ENCODE results near the gene PODXL2. TPM values are rescaled to one million over a fixed set of nuclear protein-coding genes. Genes with fewer than 3 reads are reported as not detected.
"Not testable (repeated sequence)": the region's sequence is repeated elsewhere in the genome, so short reads cannot be mapped to it uniquely, and the experiment has no call there.

Gene PODXL2
- total and polyA plus RNA-seq, 4 donors, result 1.3 to 4.0 (median 2.1) TPM

DNA sequence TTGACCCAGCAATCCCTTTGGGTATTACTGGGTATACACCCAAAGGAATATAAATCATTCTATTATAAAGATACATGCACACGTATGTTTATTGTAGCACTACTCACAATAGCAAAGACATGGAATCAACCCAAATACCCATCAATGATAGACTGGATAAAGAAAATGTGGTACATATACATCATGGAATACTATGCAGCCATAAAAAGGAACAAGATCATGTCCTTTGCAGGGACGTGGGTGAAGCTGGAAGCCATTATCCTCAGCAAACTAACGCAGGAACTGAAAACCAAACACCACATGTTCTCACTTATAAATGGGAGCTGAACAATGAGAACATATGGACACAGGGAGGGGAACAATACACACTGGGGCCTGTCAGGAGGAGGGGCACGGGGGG is 75.9 kb downstream of the PODXL2 start:
- DNase-seq, result peak in 1 of 2 donors; percentile 5
- not testable (repeated sequence) for H3K36me3 ChIP-seq (ENCODE audit: control insufficient read depth in 1 of 2, insufficient read depth in 2 of 2, low read length in 1 of 2); H3K9me3 ChIP-seq (ENCODE audit: control insufficient read depth, low read length); ATAC-seq (ENCODE audit: low FRiP score); H3K27me3 ChIP-seq (ENCODE audit: control insufficient read depth in 1 of 2, insufficient read depth in 2 of 2, low read length in 1 of 2); H3K4me3 ChIP-seq (ENCODE audit: low read length in 2 of 2); H3K27ac ChIP-seq (ENCODE audit: low read depth in 1 of 2, low read length in 2 of 2); H3K4me1 ChIP-seq (ENCODE audit: control insufficient read depth in 1 of 2, insufficient read depth in 2 of 2, low read length in 2 of 2)
- intact Hi-C loops (cut with DNase I), result loop anchor here in 1 of 2 donors (5.0 kb wide), 1 partner anchor 37 kb away; no protein-coding TSS in a partner anchor
- WGBS, 2 donors, result 94 to 95% methylated on average over 4 of the region's 4 CpGs

DNA sequence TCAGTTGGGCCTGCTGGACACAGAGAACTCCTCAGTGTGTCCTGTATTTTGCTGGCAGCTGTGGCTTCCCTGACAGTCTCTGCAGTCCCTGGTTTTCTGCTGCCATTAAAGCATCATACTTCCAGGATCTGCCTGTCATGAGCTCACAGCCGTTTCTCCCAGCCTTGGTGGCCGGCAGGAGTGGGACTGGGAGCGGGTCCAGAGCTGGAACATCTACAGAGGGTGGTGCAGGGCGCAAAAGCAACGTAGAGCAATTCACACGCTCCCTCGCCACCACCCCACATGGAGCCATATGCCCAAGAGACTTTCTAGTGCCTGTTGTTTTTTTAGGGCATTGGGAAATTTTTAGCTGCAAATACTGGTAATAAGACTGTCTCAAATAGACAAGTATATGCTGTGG is 77.3 kb downstream of the PODXL2 start:
- Histone ChIP-seq H3K9me3 (ENCODE audit: control insufficient read depth, low read length) (no peaks in the 10 kb centered on the region), H3K36me3 (ENCODE audit: control insufficient read depth in 1 of 2, insufficient read depth in 2 of 2, low read length in 1 of 2) (no peaks in the 10 kb centered on the region), H3K4me3 (ENCODE audit: low read length in 2 of 2) (no peak overlapping the region), H3K27me3 (ENCODE audit: control insufficient read depth in 1 of 2, insufficient read depth in 2 of 2, low read length in 1 of 2) (no peaks in the 10 kb centered on the region), H3K4me1 (ENCODE audit: control insufficient read depth in 1 of 2, insufficient read depth in 2 of 2, low read length in 2 of 2) (peaks cover 0 to 2% of the 10 kb centered on the region in 2 donors), H3K27ac (ENCODE audit: low read depth in 1 of 2, low read length in 2 of 2) (no peak overlapping the region)
- WGBS, 2 donors, result 31 to 39% methylated on average over 7 of the region's 7 CpGs
- intact Hi-C loops (cut with DNase I), result no loop called here
- DNase-seq (peak; percentile 27 to 56), ATAC-seq (ENCODE audit: low FRiP score) (peak; percentile 49)

DNA sequence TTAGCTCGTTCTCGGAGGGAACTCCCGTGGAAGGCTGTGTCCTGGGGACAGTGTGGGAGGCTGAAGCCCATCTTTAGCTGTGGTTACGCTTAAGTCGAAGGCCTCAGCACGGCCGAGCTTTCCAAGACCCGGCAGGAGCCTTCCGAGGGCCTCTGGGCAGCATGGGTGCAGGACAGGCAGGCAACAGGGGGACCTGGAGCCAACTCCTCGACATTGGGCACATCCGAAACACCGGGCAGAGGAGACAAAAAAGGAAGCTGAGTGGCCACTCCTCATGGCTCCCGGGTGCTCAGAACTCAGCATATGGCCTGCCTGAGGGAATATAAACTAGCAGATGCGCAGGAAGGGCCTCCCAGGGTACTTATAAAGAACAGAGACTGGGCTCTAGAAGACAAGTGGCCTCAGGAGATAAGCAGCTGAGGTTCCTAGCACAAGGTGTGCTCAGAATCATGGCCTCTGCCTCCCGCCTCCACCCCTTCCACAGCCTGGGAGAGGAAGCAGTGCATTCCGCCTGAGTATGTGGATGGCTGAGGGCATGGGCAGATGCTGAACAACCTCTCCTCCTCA is 77.9 kb downstream of the PODXL2 start:
- Histone ChIP-seq H3K9me3 (ENCODE audit: control insufficient read depth, low read length) (no peaks in the 10 kb centered on the region), H3K4me3 (ENCODE audit: low read length in 2 of 2) (no peak overlapping the region), H3K36me3 (ENCODE audit: control insufficient read depth in 1 of 2, insufficient read depth in 2 of 2, low read length in 1 of 2) (no peaks in the 10 kb centered on the region), H3K27ac (ENCODE audit: low read depth in 1 of 2, low read length in 2 of 2) (no peak overlapping the region), H3K27me3 (ENCODE audit: control insufficient read depth in 1 of 2, insufficient read depth in 2 of 2, low read length in 1 of 2) (no peaks in the 10 kb centered on the region), H3K4me1 (ENCODE audit: control insufficient read depth in 1 of 2, insufficient read depth in 2 of 2, low read length in 2 of 2) (peaks cover 0 to 2% of the 10 kb centered on the region in 2 donors)
- intact Hi-C loops (cut with DNase I), result no loop called here
- WGBS, 2 donors, result 67 to 76% methylated on average over 16 of the region's 16 CpGs
- ATAC-seq (ENCODE audit: low FRiP score) (no peak), DNase-seq (peak in 1 of 2 donors; percentile 35)

DNA sequence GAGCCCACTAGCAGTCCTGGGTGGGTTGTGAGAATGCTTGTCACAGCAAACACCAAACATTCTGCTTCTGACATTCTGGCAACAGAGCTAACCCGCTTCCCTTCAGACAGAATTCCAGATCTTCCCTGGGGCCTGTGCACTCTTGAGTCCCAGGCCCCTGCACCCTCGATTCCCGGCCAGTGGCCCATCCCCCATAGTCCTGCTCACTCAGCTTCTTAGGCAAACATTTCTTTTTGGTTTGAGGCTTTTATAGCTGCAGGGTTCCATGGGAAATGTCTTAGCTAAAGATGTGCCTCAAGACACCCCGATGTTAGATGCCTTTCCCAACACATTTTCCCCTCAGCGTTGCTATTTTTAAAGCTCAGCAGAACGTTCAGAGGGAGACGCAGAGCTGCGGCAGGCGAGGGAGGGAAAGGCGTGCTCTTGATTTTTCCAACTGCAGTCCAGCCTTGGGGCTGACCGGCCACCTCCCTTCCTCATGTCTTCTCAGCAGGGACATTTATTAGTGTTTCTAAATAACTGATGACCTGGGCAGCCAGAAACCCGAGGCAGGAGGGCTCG is 78.9 kb downstream of the PODXL2 start:
- Histone ChIP-seq H3K36me3 (ENCODE audit: control insufficient read depth in 1 of 2, insufficient read depth in 2 of 2, low read length in 1 of 2) (no peaks in the 10 kb centered on the region), H3K4me1 (ENCODE audit: control insufficient read depth in 1 of 2, insufficient read depth in 2 of 2, low read length in 2 of 2) (no peaks in the 10 kb centered on the region), H3K9me3 (ENCODE audit: control insufficient read depth, low read length) (no peaks in the 10 kb centered on the region), H3K27me3 (ENCODE audit: control insufficient read depth in 1 of 2, insufficient read depth in 2 of 2, low read length in 1 of 2) (no peaks in the 10 kb centered on the region), H3K27ac (ENCODE audit: low read depth in 1 of 2, low read length in 2 of 2) (no peak overlapping the region), H3K4me3 (ENCODE audit: low read length in 2 of 2) (no peak overlapping the region)
- intact Hi-C loops (cut with DNase I), result no loop called here
- ATAC-seq (ENCODE audit: low FRiP score) (peak; percentile 36), DNase-seq (no peak)
- 19 to 34% methylated on average over 13 of the region's 13 CpGs for WGBS, 2 donors

DNA sequence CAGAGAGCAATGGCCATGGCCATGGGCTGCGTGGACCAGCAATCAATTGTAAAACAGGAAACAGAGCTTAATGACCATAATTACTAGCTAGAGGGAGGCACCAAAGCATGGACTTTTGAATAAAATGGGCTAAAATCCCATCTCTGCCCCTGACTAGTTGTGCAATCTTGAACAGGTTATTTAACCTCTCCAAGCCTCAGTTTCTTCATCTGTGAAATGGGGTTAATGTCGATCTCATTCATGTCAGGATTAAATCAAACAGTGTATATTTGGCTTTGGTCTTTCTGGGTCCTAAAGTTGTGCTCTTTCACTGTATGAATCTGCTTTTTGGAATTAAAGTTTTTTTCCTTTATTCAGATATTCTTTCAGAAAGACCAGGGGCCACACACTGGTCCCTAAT is 79.9 kb downstream of the PODXL2 start:
- Histone ChIP-seq H3K36me3 (ENCODE audit: control insufficient read depth in 1 of 2, insufficient read depth in 2 of 2, low read length in 1 of 2) (no peaks in the 10 kb centered on the region), H3K9me3 (ENCODE audit: control insufficient read depth, low read length) (no peaks in the 10 kb centered on the region), H3K4me1 (ENCODE audit: control insufficient read depth in 1 of 2, insufficient read depth in 2 of 2, low read length in 2 of 2) (no peaks in the 10 kb centered on the region), H3K27me3 (ENCODE audit: control insufficient read depth in 1 of 2, insufficient read depth in 2 of 2, low read length in 1 of 2) (no peaks in the 10 kb centered on the region), H3K4me3 (ENCODE audit: low read length in 2 of 2) (no peak overlapping the region), H3K27ac (ENCODE audit: low read depth in 1 of 2, low read length in 2 of 2) (no peak overlapping the region)
- WGBS, 2 donors, result 72 to 97% methylated on average over 2 of the region's 2 CpGs
- no peak for ATAC-seq (ENCODE audit: low FRiP score)
- no peak for DNase-seq
- intact Hi-C loops (cut with DNase I), result no loop called here

DNA sequence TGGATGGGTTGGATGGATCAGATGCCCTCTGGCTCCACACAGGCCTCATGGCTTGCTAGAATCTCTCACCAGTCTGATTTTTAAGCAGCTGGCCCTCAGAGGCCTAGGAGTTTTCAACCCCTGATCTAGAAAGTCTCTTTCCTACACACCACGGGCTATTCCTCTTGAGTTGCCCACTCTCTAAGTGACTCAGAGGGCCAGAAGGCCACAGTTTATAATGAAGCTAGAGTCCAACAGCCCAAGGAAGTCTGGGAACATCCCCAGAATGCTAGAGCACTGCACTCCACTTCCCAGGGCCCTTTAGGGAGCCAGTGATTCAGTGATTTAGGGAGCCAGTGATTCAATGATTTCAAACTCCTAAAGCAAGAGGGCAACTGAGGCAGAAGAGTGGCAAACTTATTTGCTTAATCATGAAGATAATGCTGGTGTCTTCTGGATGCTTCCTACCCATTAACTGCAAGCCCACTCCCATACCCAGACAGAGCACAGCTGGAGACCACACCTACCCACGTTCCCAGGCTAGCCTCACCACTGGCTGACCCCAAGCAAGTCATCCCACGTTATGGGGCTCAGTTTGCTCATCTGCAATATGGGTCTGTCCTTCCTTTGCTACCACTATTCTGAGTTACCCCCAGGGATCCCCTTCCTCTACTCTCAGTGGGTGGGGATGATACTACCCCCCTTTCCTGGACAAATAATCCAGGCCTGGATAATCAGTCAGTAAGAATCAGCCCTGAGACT is 80.5 kb downstream of the PODXL2 start:
- no peaks in the 10 kb centered on the region for H3K9me3 ChIP-seq (ENCODE audit: control insufficient read depth, low read length)
- H3K27ac ChIP-seq (ENCODE audit: low read depth in 1 of 2, low read length in 2 of 2), result no peak overlapping the region
- no peak overlapping the region for H3K4me3 ChIP-seq (ENCODE audit: low read length in 2 of 2)
- ATAC-seq (ENCODE audit: low FRiP score), result no peak
- intact Hi-C loops (cut with DNase I), result no loop called here
- no peaks in the 10 kb centered on the region for H3K4me1 ChIP-seq (ENCODE audit: control insufficient read depth in 1 of 2, insufficient read depth in 2 of 2, low read length in 2 of 2)
- H3K36me3 ChIP-seq (ENCODE audit: control insufficient read depth in 1 of 2, insufficient read depth in 2 of 2, low read length in 1 of 2), result no peaks in the 10 kb centered on the region
- H3K27me3 ChIP-seq (ENCODE audit: control insufficient read depth in 1 of 2, insufficient read depth in 2 of 2, low read length in 1 of 2), result no peaks in the 10 kb centered on the region
- peak; percentile 17 to 21 for DNase-seq
- 83 to 85% methylated on average over 3 of the region's 3 CpGs for WGBS, 2 donors

DNA sequence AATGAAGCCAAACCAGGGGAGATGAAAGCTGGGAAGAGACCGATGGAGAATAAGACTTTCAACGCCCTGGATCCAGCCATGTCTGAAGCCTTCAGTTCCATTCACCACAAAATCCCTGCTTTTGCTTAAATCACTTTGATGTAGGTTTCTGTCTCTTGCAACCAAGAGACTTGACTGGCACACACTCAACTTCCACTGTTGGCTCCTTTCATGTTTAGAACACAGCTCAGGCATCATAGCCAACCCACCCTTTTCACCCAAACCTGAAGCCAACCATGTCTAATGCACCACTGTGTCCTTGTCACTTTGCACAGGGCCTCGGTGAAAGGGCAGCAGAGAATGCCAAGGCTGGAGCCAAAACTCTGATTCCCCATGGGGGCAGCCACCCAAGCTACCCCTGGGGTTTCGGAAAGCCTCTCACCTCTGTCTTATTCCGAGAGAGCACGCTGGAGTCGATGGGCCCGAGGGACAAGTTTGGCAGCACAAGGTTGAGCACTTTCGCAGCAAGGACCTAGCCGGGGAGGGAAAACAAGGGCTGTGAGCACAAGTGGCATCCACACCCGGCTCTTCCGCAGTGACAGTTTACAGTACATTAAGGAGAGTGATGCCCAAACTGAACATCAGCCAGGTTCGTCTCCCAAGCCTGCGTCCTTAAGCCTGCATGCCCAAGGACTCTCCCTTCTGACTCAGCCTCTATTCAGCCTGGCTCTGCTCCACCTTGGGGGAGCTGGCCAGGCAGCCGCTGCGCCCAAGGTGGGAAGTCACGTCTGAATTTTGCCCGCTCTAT is 81.4 kb downstream of the PODXL2 start:
- DNase-seq, result peak in 1 of 2 donors; percentile 47
- ATAC-seq (ENCODE audit: low FRiP score), result no peak
- no peaks in the 10 kb centered on the region for H3K4me1 ChIP-seq (ENCODE audit: control insufficient read depth in 1 of 2, insufficient read depth in 2 of 2, low read length in 2 of 2)
- H3K4me3 ChIP-seq (ENCODE audit: low read length in 2 of 2), result no peak overlapping the region
- H3K27me3 ChIP-seq (ENCODE audit: control insufficient read depth in 1 of 2, insufficient read depth in 2 of 2, low read length in 1 of 2), result no peaks in the 10 kb centered on the region
- no peak overlapping the region for H3K27ac ChIP-seq (ENCODE audit: low read depth in 1 of 2, low read length in 2 of 2)
- WGBS, 2 donors, result 23 to 27% methylated on average over 18 of the region's 18 CpGs
- H3K36me3 ChIP-seq (ENCODE audit: control insufficient read depth in 1 of 2, insufficient read depth in 2 of 2, low read length in 1 of 2), result no peaks in the 10 kb centered on the region
- intact Hi-C loops (cut with DNase I), result no loop called here
- H3K9me3 ChIP-seq (ENCODE audit: control insufficient read depth, low read length), result no peaks in the 10 kb centered on the region

DNA sequence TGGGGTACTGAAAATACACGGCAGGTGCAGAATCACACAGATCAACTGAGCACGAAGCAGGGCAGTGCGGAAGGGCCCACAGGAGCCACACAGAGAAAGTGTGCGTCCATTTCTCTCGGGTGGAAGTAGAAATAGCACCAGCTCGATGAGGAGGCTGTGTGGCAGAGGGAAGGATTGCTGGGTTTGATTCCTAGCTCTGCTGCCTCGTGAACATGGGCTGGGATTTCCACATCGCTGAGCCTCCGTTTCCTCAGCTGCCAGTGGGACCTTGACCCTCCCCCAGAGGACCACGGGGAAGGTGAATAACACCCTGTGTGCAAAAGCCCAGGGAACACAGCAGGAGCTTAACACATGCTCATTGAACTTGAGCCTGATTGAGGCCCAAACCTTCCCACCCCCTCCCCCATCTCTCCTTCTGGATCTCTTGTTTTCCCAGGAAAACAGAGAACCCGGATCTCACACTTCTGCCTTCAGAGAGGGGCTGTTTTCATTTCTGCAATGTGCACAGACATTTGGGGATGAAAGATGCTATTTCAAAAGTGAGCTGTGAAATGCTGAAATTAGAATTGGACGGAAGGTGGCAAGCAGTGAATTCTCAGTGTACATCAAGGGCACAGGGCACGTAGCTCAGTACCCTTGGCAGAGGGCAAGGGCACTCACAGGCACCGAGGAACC is 82.2 kb downstream of the PODXL2 start:
- intact Hi-C loops (cut with DNase I), result no loop called here
- Histone ChIP-seq H3K36me3 (ENCODE audit: control insufficient read depth in 1 of 2, insufficient read depth in 2 of 2, low read length in 1 of 2) (no peaks in the 10 kb centered on the region), H3K27me3 (ENCODE audit: control insufficient read depth in 1 of 2, insufficient read depth in 2 of 2, low read length in 1 of 2) (no peaks in the 10 kb centered on the region), H3K4me3 (ENCODE audit: low read length in 2 of 2) (no peak overlapping the region), H3K4me1 (ENCODE audit: control insufficient read depth in 1 of 2, insufficient read depth in 2 of 2, low read length in 2 of 2) (no peaks in the 10 kb centered on the region), H3K27ac (ENCODE audit: low read depth in 1 of 2, low read length in 2 of 2) (no peak overlapping the region), H3K9me3 (ENCODE audit: control insufficient read depth, low read length) (no peaks in the 10 kb centered on the region)
- 58 to 60% methylated on average over 14 of the region's 14 CpGs for WGBS, 2 donors
- ATAC-seq (ENCODE audit: low FRiP score), result no peak
- peak in 1 of 2 donors; percentile 28 for DNase-seq
